ENCODE measurements around the gene ATG12.

- no peak for TF ChIP-seq CTCF (IDR thresholded peaks at IDR 0.05)
- TF ChIP-seq POLR2A (IDR thresholded peaks at IDR 0.05): no peak
Measured at GRCh38 chr5:115854139-115854538, 12.8 kb upstream of the ATG12 start.
